Measurements from ENCODE around the gene NXPH1. TPM values are rescaled to one million over a fixed set of nuclear protein-coding genes. Genes with fewer than 3 reads are reported as not detected.

The NXPH1 gene
- polyA plus RNA-seq, 3 donors: 0.06 to 0.21 (median 0.12) TPM

DNA sequence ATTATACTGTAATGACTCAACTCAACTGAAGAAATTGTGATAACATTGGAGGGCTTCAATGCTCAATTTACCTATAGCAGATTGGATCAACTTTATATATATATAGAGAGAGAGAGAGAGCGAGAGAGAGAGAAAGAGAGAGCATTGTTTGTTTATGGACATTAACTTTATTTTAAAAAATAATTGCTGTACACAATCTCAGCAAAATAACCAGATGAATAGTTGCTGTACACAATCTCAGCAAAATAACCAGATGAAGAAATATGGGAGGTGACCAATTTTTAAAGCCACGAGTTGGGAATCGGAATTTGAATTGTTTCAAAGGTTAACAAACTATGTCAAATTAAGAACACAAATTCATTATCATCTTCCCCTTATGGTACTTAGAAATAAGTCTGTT, 319.9 kb downstream of the NXPH1 start:
- no peak for DNase-seq (ENCODE audit: extremely low read depth in 1 of 11, low read depth in 9 of 11, low spot score in 4 of 11)

DNA sequence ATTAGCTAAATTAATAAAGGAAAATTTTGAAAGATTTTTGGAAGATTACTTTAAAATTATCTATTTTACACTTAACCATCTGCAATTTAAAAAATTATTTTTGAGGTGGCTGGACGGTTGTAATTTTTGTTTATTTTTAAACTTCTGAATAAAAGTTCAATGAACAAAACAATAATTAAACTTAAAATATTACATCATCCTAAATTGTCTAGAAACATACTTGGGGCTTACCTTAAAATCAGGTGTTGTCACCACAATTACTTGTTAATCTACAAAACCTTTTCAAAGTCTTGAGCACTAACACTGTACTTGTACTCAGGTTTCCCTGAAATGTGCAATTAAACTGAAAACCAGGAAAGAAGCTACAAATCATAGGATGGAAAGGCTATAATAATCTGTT, 328.3 kb downstream of the NXPH1 start:
- DNase-seq (ENCODE audit: extremely low read depth in 1 of 11, low read depth in 9 of 11, low spot score in 4 of 11): no peak

DNA sequence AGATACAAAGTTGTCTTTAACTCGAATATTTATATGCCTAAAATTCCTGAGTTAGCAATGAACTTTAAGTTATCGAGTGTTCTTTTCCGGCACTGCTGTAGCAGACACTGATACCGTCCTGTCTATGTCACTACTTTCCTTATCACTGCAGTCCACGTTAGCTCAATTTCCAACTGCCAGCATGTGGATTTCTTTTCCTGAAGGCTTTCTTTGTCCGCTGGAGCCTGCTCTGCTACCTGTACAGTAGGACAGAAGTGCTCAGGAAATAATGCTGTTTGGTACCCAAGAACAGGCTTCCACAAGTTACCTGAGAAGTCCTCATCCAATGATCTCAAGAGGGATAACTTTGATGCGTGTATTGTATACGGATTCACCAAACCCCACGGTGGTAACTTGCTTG, 329.4 kb downstream of the NXPH1 start:
- DNase-seq (ENCODE audit: extremely low read depth in 1 of 11, low read depth in 9 of 11, low spot score in 4 of 11): no peak

DNA sequence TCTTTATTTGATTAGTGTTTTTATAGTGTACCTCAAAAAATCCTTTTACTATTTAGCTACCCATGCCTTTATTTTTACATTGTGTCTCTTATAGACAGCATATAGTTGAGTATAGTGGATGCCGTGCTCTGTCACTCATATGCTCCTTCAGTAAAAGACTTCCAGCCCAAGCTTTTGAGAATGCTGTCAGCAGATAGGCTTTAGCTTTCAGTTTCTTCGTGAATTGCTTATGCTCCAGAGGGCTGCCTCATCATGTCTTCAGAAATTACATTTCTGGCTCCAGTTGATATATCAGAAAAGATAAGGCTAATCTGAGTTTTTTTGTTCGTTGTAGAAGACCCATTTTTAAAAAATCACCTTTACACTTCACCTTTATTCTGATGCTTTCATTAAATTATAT, 332.0 kb downstream of the NXPH1 start:
- DNase-seq (ENCODE audit: extremely low read depth in 1 of 11, low read depth in 9 of 11, low spot score in 4 of 11): no peak

DNA sequence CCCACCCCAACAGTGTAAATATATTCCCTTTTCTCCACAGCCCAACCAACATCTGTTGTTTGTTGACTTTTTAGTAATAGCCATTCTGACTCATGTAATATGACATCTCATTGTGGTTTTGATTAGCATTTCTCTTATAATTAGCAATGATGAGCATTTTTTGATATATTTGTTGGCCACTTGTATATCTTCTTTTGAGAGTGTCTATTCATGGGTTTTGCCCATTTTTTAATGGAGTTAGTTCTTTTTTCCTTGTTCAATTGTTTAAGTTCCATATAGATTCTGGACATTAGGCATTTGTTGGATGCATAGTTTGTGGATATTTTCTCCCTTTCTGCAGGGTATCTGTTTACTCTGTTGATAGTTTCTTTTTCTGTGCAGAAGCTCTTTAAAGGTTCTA, 340.1 kb downstream of the NXPH1 start:
- DNase-seq (ENCODE audit: extremely low read depth in 1 of 11, low read depth in 9 of 11, low spot score in 4 of 11): no peak

DNA sequence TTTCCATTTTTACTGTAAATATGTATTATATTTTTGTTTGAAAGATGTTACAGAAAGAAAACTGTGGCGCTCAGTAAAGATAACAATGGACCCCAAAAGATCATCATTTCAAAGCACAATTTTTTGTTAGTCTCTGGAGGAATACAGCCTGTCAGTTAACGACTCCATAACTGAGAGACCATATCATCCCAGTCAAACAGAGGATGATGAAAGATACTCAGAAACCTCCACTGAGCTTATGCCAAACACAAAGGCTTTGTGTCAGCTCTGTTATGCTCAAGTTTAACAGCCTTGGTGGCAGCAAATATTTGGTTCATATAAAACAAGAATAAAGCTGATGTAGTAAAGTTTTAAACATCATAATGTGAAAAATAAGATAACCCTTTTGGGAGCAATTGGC, 345.1 kb downstream of the NXPH1 start:
- no peak for DNase-seq (ENCODE audit: extremely low read depth in 1 of 11, low read depth in 9 of 11, low spot score in 4 of 11)

DNA sequence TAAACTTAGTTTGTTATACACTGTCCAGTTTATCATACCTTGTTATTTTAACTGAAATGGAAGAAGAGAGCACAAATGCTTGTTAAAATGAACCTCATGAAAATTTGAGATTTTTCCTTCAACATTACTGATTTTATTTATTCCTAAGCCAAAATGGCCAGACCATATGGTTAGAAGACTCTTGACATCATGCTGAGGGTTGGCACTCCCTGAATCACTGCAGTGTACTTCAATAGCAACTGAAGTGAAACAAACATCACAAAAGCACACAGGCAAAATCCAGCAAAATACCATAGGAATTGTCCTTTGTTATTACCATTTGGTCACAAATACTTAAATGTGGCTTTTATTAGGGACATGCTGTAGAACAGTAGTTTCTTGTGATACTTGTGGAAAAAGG, 347.8 kb downstream of the NXPH1 start:
- DNase-seq (ENCODE audit: extremely low read depth in 1 of 11, low read depth in 9 of 11, low spot score in 4 of 11): no peak

DNA sequence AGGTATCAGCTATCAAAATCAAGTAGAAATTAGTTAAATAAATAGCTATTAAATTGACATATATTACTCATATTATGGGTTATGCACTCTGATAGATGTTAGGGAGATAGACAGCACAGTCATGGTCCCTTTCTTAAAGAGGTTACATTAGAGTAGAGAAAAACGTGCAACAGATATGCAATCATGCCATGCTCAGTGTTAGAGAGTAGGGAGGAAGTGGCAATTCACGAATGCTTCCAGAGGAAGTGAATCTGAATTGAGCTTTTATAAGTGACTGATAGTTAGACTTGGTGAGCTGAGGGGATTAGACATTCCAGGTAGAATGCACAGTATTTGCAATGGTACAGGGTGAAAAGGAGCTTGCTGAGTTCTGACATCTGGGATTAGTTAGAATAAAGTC, 349.8 kb downstream of the NXPH1 start:
- no peak for DNase-seq (ENCODE audit: extremely low read depth in 1 of 11, low read depth in 9 of 11, low spot score in 4 of 11)

DNA sequence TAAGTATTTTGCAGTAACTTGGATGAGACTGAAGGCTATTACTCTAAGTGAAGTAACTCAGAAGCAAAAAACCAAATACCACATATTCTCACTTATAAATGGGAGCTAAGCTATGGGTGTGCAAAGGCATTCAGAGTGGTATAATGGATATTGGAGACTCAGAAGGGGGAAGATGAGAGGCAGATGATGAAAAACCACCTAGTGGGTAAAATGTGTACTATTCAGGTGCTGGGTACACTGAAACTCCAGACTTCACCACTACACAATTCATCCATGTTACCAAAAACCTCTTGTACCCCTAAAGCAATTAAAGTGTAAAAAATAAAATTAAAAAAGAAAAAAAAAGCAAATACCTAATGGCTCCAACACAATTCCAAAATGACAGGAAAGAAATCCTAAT, 351.7 kb downstream of the NXPH1 start:
- DNase-seq (ENCODE audit: extremely low read depth in 1 of 11, low read depth in 9 of 11, low spot score in 4 of 11): no peak

DNA sequence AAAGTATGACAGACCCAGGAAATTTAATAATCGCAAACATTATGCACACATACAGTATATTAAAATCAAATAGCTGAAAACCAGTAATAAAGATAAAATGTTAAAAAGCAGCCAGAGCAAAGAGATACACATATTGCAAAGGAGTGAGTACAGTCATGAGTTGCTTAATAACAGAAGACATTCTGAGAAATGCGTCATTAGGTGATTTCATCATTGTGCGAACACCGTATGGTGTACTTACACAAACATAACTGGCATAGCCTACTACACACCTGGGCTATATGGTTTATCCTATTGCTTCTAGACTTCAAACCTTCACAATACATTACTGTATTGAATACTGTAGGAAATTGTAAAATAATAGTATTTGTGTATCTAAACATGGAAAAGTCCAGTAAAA, 367.6 kb downstream of the NXPH1 start:
- DNase-seq (ENCODE audit: extremely low read depth in 1 of 11, low read depth in 9 of 11, low spot score in 4 of 11): no peak

Other genes with a start within 250 kb of the NXPH1 start
- gene ICA1, start 171.4 kb upstream of the NXPH1 start, polyA plus RNA-seq (ENCODE audit: insufficient read length in 3 of 3): 10 to 100 TPM; 15.3 to 50.7 (median 25.8) TPM

Data from renal cortex interstitium (tissue), 11 donors.